Smooth muscle cell (in vitro differentiated cells): ENCODE results near the gene ADGRG2. TPM values are rescaled to one million over a fixed set of nuclear protein-coding genes. Genes with fewer than 3 reads are reported as not detected.

Experiments
- DNase-seq: peaks from one replicate; lab custom pipeline; 2025; ENCODE audit not compliant: unreplicated experiment; lab: John Stamatoyannopoulos, UW
- H2AFZ ChIP-seq: fragments of 200-600 bp; sonication (generic); 2 replicates; pipeline ENCODE4 v1.6.0; 2016; ENCODE audit warnings: antibody characterized with exemption, low read depth, mild to moderate bottlenecking
- H3F3A ChIP-seq: fragments of 200-600 bp; sonication (generic); 2 replicates; pipeline ENCODE4 v1.6.0; 2017; ENCODE audit warnings: antibody characterized with exemption, low read depth
- H3K27ac ChIP-seq: fragments of 200-600 bp; sonication (generic); 2 replicates; pipeline ENCODE4 v1.5.1; 2016; ENCODE audit warnings: low read depth, mild to moderate bottlenecking
- H3K27me3 ChIP-seq: fragments of 200-600 bp; sonication (generic); 2 replicates; pipeline ENCODE4 v1.6.1; 2016; ENCODE audit warnings: low read depth, mild to moderate bottlenecking
- H3K36me3 ChIP-seq: fragments of 200-600 bp; sonication (generic); 2 replicates; pipeline ENCODE4 v1.5.1; 2016; ENCODE audit warnings: low read depth
- H3K4me1 ChIP-seq: fragments of 200-600 bp; sonication (generic); 2 replicates; pipeline ENCODE4 v1.5.1; 2016; ENCODE audit warnings: low read depth
- H3K4me2 ChIP-seq: fragments of 200-600 bp; sonication (generic); 2 replicates; pipeline ENCODE4 v1.6.0; 2016; ENCODE audit warnings: mild to moderate bottlenecking
- H3K4me3 ChIP-seq: fragments of 200-600 bp; sonication (generic); 2 replicates; pipeline ENCODE4 v1.5.1; 2016; ENCODE audit warnings: mild to moderate bottlenecking
- H3K79me2 ChIP-seq: fragments of 200-600 bp; sonication (generic); 2 replicates; pipeline ENCODE4 v1.6.0; 2016; ENCODE audit warnings: low read depth, mild to moderate bottlenecking
- H3K9ac ChIP-seq: fragments of 200-600 bp; sonication (generic); 2 replicates; pipeline ENCODE4 v1.6.0; 2016; ENCODE audit warnings: low read depth
- H3K9me3 ChIP-seq: fragments of 200-600 bp; sonication (generic); replicated peaks from 2 replicates; pipeline ENCODE4 v1.5.1; 2016; ENCODE audit warnings: low read depth
- H4K20me1 ChIP-seq: fragments of 200-600 bp; sonication (generic); 2 replicates; pipeline ENCODE4 v1.6.0; 2016; ENCODE audit warnings: low read depth
- WGBS: methylation state at CpG from one replicate; pipeline ENCODE4 v1.1.7; 2016; ENCODE audit warnings: low lambda C conversion rate; 5-methylcytosine and 5-hydroxymethylcytosine counted together
- polyA plus RNA-seq: library from polyadenylated mRNA; unstranded; fragments of >200 nt; fragmentation: Nextera tagmentation; extraction: Ambion mirVana; gene quantifications from 2 replicates; pipeline ENCODE4 v1.2.1, GENCODE V29; 2016
- total RNA-seq: library from RNA; depleted of rRNA; stranded (reverse); fragments of >200 nt; gene quantifications from 2 replicates; pipeline ENCODE4 v1.2.3, GENCODE V29; 2014
- TF ChIP-seq, protein P1 (sequence below): fragments of 200-600 bp; sonication (generic); IDR thresholded peaks from 2 replicates; pipeline ENCODE4 v1.5.1; 2017; ENCODE audit warnings: borderline replicate concordance, mild to moderate bottlenecking, antibody characterized with exemption; ENCODE audit not compliant: insufficient read depth, poor library complexity, severe bottlenecking

Gene ADGRG2
- total and polyA plus RNA-seq, 2 experiments from 2014 or later: 0.09 TPM; not detected in 1

DNA sequence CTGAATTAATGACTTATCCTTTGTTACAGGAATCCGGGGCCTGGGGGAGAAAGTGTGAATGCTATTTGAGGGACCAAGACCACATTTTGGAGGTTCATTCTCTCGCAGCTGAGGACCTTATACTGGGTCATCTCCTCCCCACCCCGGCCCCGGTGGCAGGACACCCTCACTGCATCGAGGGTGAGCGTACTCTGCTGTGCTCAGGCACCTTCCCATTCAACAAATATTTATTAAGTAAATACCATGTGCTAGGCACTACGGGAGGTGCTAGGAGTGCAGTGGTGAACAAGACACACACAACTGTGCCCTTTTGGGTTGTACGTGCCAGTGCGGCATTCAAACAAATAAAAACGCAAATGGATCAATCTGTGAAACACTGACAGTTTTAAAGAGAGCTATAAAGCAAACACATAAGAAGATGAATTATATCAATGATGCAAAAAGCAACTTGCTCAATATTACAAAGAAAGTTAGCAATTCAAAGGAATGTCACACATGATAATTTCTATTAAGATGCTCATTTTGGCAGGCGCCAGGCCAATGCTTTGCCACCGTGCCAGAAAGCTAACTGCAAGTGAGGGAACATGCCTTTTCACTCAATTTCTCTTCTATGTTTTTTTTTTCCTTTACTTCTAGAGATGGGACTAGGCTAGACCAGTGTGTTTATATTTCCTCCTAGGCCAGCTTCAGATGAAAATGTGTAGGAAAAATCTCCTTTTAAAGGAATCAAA is 24.6 kb downstream of the ADGRG2 start:
- no peak overlapping the region for H3K27ac ChIP-seq
- H3K36me3 ChIP-seq: no peaks in the 10 kb centered on the region
- DNase-seq: no peak
- 84% methylated on average over 12 of the region's 12 CpGs for WGBS
- H3K79me2 ChIP-seq: no peaks in the 10 kb centered on the region
- H3K4me1 ChIP-seq: no peaks in the 10 kb centered on the region
- H4K20me1 ChIP-seq: no peaks in the 10 kb centered on the region
- no peak overlapping the region for H3K4me3 ChIP-seq
- no peak overlapping the region for H3K4me2 ChIP-seq
- TF ChIP-seq, protein P1, sequence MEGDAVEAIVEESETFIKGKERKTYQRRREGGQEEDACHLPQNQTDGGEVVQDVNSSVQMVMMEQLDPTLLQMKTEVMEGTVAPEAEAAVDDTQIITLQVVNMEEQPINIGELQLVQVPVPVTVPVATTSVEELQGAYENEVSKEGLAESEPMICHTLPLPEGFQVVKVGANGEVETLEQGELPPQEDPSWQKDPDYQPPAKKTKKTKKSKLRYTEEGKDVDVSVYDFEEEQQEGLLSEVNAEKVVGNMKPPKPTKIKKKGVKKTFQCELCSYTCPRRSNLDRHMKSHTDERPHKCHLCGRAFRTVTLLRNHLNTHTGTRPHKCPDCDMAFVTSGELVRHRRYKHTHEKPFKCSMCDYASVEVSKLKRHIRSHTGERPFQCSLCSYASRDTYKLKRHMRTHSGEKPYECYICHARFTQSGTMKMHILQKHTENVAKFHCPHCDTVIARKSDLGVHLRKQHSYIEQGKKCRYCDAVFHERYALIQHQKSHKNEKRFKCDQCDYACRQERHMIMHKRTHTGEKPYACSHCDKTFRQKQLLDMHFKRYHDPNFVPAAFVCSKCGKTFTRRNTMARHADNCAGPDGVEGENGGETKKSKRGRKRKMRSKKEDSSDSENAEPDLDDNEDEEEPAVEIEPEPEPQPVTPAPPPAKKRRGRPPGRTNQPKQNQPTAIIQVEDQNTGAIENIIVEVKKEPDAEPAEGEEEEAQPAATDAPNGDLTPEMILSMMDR: no peak
- H2AFZ ChIP-seq: no peak overlapping the region
- no peak overlapping the region for H3K9ac ChIP-seq
- H3K9me3 ChIP-seq: no peaks in the 10 kb centered on the region
- no peaks in the 10 kb centered on the region for H3K27me3 ChIP-seq
- no peaks in the 10 kb centered on the region for H3F3A ChIP-seq

DNA sequence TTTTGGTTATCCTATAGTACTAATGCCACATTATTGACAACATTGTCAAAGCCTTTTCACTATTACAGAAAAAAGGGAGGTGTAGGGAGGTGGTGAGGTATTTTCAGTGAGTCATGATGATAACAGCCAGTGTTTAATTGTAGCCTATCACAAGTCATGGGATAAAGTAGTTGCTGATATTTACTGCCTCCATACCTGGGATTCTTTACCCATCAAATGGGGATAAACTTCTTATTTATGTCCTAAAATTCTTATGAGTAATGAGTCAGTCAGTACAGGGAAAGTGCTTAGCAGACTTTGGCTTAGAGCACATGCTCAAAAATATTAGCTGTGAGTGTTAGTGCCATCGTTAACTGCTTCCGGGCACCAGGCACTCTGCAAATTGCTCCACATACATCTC is 25.7 kb downstream of the ADGRG2 start:
- DNase-seq: no peak
- Histone ChIP-seq H3K4me2 (no peak overlapping the region), H4K20me1 (no peaks in the 10 kb centered on the region), H3K27ac (no peak overlapping the region), H3K79me2 (no peaks in the 10 kb centered on the region), H3K9ac (no peak overlapping the region), H3K9me3 (no peaks in the 10 kb centered on the region), H2AFZ (no peak overlapping the region), H3K27me3 (no peaks in the 10 kb centered on the region), H3K4me1 (no peaks in the 10 kb centered on the region), H3K4me3 (no peak overlapping the region), H3K36me3 (no peaks in the 10 kb centered on the region), H3F3A (no peaks in the 10 kb centered on the region)
- TF ChIP-seq, protein P1: no peak
- 91% methylated on average over 2 of the region's 2 CpGs for WGBS

DNA sequence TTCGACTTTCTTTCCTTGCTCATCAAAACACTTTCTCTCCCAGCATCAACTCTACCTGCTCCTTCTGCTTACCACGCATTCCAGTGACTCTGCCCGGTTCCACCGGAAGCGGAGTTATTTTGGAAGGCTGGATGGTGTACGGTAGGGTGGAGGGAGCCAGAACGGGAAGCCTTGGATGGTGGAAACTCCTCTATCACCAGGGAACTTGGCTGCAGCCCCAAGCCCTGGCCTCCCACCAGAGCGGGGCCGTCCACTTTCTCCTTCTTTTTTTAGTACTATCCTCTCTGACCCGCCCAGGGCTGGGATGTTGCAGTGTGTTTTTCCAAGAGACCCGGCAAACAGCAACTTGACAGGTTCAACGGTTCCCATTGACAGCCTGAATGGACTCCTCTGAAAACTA is 27.6 kb downstream of the ADGRG2 start:
- no peaks in the 10 kb centered on the region for H3K9me3 ChIP-seq

More for the DNA sequence above, 27.6 kb downstream of the ADGRG2 start:
- no peak overlapping the region for H3K9ac ChIP-seq
- no peak overlapping the region for H2AFZ ChIP-seq
- TF ChIP-seq, protein P1: no peak
- H3K27ac ChIP-seq: no peak overlapping the region
- no peak overlapping the region for H3K4me3 ChIP-seq
- H3K4me2 ChIP-seq: no peak overlapping the region
- no peaks in the 10 kb centered on the region for H3K27me3 ChIP-seq
- H3K36me3 ChIP-seq: no peaks in the 10 kb centered on the region
- no peaks in the 10 kb centered on the region for H3K79me2 ChIP-seq
- H3F3A ChIP-seq: no peaks in the 10 kb centered on the region
- no peaks in the 10 kb centered on the region for H4K20me1 ChIP-seq
- 79% methylated on average over 12 of the region's 12 CpGs for WGBS
- H3K4me1 ChIP-seq: no peaks in the 10 kb centered on the region
- no peak for DNase-seq
